A549 (cell line): ENCODE measurements around the gene SCYGR8. TPM values are rescaled to one million over a fixed set of nuclear protein-coding genes. Genes with fewer than 3 reads are reported as not detected.

Experiments
- ATAC-seq, 2 experiments: fragments of 200-7000 bp in 1 of 2; fragments of >200 bp in 1 of 2; cut with Nextera tagmentation in 1 of 2; cut with Tn5 transposase in 1 of 2; 3 replicates each; pipeline versions ENCODE4 v1.8.0 to v1.9.1; 2018 to 2020; ENCODE audit warnings: mild to moderate bottlenecking in 1 of 2, moderate library complexity in 1 of 2
- CTCF ChIA-PET: fragments of 300-600 bp; sonication (Branson Sonifier 250); formaldehyde crosslinking; extraction: SDS; loops from one replicate; lab custom pipeline; 2021; ENCODE audit warnings: antibody characterized with exemption, inconsistent platforms; lab: Yijun Ruan, JAX
- POLR2A ChIA-PET: fragments of 350-600 bp; formaldehyde crosslinking; extraction: SDS; loops from one replicate; lab custom pipeline; 2021; ENCODE audit warnings: antibody characterized with exemption, inconsistent platforms; lab: Yijun Ruan, JAX
- DNase-seq, 2 experiments: peaks; one replicate each; pipeline versions ENCODE4 v3.0.0 to v3.0.0-alpha.2; 2011 to 2016; ENCODE audit warnings: low read depth in 1 of 2, low spot score in 1 of 2
- FAIRE-seq: peaks from 2 replicates; lab custom pipeline; 2011; peaks lifted over from hg19 to GRCh38; lab: Jason Lieb, UNC
- H3K27ac ChIP-seq, 2 experiments: fragments of >200 bp; sonication (Bioruptor Twin); formaldehyde crosslinking; 3 replicates each; pipeline ENCODE4 v1.5.1; 2016 to 2017
- H3K4me1 ChIP-seq: fragments of >200 bp; sonication (Bioruptor Twin); formaldehyde crosslinking; 3 replicates; pipeline ENCODE4 v1.6.1; 2016
- H3K4me2 ChIP-seq: fragments of >200 bp; sonication (Bioruptor Twin); formaldehyde crosslinking; 3 replicates; pipeline ENCODE4 v1.6.1; 2016
- H3K4me3 ChIP-seq: fragments of >200 bp; sonication (Bioruptor Twin); formaldehyde crosslinking; 3 replicates; pipeline ENCODE4 v1.5.1; 2016
- H3K9me3 ChIP-seq: fragments of >200 bp; sonication (Bioruptor Twin); formaldehyde crosslinking; 3 replicates; pipeline ENCODE4 v1.6.1; 2016
- ATOH8 ChIP-seq: fragments of 250-450 bp; sonication (Bioruptor Pico); IDR thresholded peaks from 2 replicates; pipeline ENCODE4 v1.5.0; 2020; ENCODE audit warnings: low read depth, mild to moderate bottlenecking, moderate library complexity
- CBX2 ChIP-seq: fragments of 200-600 bp; sonication (generic); IDR thresholded peaks from 2 replicates; pipeline ENCODE4 v1.6.1; 2016; ENCODE audit warnings: low read depth, mild to moderate bottlenecking, borderline replicate concordance
- CHD4 ChIP-seq: fragments of 200-600 bp; sonication (generic); IDR thresholded peaks from 2 replicates; pipeline ENCODE4 v1.6.1; 2016; ENCODE audit warnings: antibody characterized with exemption, mild to moderate bottlenecking, borderline replicate concordance
- CTCF ChIP-seq: fragments of >200 bp; sonication (Bioruptor Twin); formaldehyde crosslinking; IDR thresholded peaks from 3 replicates; pipeline ENCODE4 v1.5.1; 2016
- EHF ChIP-seq: fragments of 250-450 bp; sonication (Bioruptor Pico); IDR thresholded peaks from 2 replicates; pipeline ENCODE4 v1.5.0; 2020; ENCODE audit warnings: mild to moderate bottlenecking
- ESRRA ChIP-seq: fragments of 150-350 bp; IDR thresholded peaks from 2 replicates; pipeline ENCODE4 v1.6.1; 2014; ENCODE audit warnings: mild to moderate bottlenecking, low read length, borderline replicate concordance
- FOSB ChIP-seq: fragments of 250-450 bp; sonication (Bioruptor Pico); IDR thresholded peaks from 2 replicates; pipeline ENCODE4 v1.5.0; 2020; ENCODE audit warnings: mild to moderate bottlenecking, moderate library complexity
- FOXS1 ChIP-seq: fragments of 250-450 bp; sonication (Bioruptor Pico); IDR thresholded peaks from 2 replicates; pipeline ENCODE4 v1.5.0; 2020; ENCODE audit warnings: mild to moderate bottlenecking, moderate library complexity
- HMGXB4 ChIP-seq: fragments of 250-450 bp; sonication (Bioruptor Pico); IDR thresholded peaks from 2 replicates; pipeline ENCODE4 v1.5.0; 2021; ENCODE audit warnings: mild to moderate bottlenecking, moderate library complexity, borderline replicate concordance
- JUN ChIP-seq, 2 experiments: fragments of >200 bp; sonication (Bioruptor Twin); formaldehyde crosslinking; IDR thresholded peaks; 2 replicates in 1 of 2; 3 replicates in 1 of 2; pipeline ENCODE4 v1.6.1; 2016 to 2017
- MAFK ChIP-seq: fragments of 450-650 bp; IDR thresholded peaks from 2 replicates; pipeline ENCODE4 v1.6.1; 2014; ENCODE audit not compliant: partially characterized antibody
- MYC ChIP-seq: IDR thresholded peaks from 2 replicates; pipeline ENCODE4 v1.6.1; 2012; ENCODE audit warnings: mild to moderate bottlenecking, inconsistent platforms, low read length, improper control_type of control experiment, borderline replicate concordance
- NFE2L2 ChIP-seq: fragments of 150-350 bp; conservative IDR thresholded peaks from 2 replicates; pipeline ENCODE4 v1.6.1; 2014; ENCODE audit warnings: low read length
- PHF8 ChIP-seq: fragments of 200-600 bp; sonication (generic); IDR thresholded peaks from 2 replicates; pipeline ENCODE4 v1.6.1; 2016; ENCODE audit warnings: low read depth, mild to moderate bottlenecking, antibody characterized with exemption, moderate library complexity, borderline replicate concordance
- TFCP2L1 ChIP-seq: fragments of 250-450 bp; sonication (Bioruptor Pico); IDR thresholded peaks from 2 replicates; pipeline ENCODE4 v1.5.0; 2021; ENCODE audit warnings: mild to moderate bottlenecking
- ZNF302 ChIP-seq: fragments of 250-450 bp; sonication (Bioruptor Pico); IDR thresholded peaks from 2 replicates; pipeline ENCODE4 v1.9.0; 2021; ENCODE audit warnings: inconsistent platforms, mild to moderate bottlenecking, moderate library complexity
- WGBS: methylation state at CpG from one replicate; pipeline ENCODE4 v1.1.6; 2017; ENCODE audit errors: missing lambda C conversion rate; 5-methylcytosine and 5-hydroxymethylcytosine counted together
- polyA plus RNA-seq, 4 experiments: library from polyadenylated mRNA; depleted of rRNA in 3 of 4; stranded (reverse); fragments of >200 nt; fragmentation: RNase III in 1 of 4; extraction: RNeasy Plus Mini Kit Qiagen cat#74134 plus additional on column Dnase treatment in 1 of 4; gene quantifications; 2 replicates in 3 of 4; 3 replicates in 1 of 4; pipeline ENCODE4 v1.2.3, GENCODE V29; 2011 to 2017
- TF ChIP-seq, protein P1 (sequence below): fragments of 200-600 bp; sonication (generic); IDR thresholded peaks from 2 replicates; pipeline ENCODE4 v1.6.1; 2016; ENCODE audit warnings: antibody characterized with exemption, mild to moderate bottlenecking, moderate library complexity

The SCYGR8 gene
- polyA plus RNA-seq, 2 of the 4 experiments (the other 2 are of a cell fraction), result not detected

GRCh38 chr2:227724394-227725039, 21.2 kb upstream of the SCYGR8 start, which contains the start of gene SCYGR6:
TSS of gene SCYGR6 (minus strand) at chr2:227724757. CDS start at chr2:227724757, 0 bp downstream.
- ChIA-PET CTCF (no interaction called here), POLR2A (no interaction called here)
- Histone ChIP-seq H3K9me3 (no peaks in the 10 kb centered on the region), H3K4me2 (no peak within 1 kb of the TSS), H3K27ac (no peak within 1 kb of the TSS)
- 88% methylated on average over 7 of the region's 15 CpGs for WGBS
- DNase-seq (no peak), FAIRE-seq (no peak)
- TF ChIP-seq, protein P1, sequence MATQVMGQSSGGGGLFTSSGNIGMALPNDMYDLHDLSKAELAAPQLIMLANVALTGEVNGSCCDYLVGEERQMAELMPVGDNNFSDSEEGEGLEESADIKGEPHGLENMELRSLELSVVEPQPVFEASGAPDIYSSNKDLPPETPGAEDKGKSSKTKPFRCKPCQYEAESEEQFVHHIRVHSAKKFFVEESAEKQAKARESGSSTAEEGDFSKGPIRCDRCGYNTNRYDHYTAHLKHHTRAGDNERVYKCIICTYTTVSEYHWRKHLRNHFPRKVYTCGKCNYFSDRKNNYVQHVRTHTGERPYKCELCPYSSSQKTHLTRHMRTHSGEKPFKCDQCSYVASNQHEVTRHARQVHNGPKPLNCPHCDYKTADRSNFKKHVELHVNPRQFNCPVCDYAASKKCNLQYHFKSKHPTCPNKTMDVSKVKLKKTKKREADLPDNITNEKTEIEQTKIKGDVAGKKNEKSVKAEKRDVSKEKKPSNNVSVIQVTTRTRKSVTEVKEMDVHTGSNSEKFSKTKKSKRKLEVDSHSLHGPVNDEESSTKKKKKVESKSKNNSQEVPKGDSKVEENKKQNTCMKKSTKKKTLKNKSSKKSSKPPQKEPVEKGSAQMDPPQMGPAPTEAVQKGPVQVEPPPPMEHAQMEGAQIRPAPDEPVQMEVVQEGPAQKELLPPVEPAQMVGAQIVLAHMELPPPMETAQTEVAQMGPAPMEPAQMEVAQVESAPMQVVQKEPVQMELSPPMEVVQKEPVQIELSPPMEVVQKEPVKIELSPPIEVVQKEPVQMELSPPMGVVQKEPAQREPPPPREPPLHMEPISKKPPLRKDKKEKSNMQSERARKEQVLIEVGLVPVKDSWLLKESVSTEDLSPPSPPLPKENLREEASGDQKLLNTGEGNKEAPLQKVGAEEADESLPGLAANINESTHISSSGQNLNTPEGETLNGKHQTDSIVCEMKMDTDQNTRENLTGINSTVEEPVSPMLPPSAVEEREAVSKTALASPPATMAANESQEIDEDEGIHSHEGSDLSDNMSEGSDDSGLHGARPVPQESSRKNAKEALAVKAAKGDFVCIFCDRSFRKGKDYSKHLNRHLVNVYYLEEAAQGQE, result no peak
- TF ChIP-seq CHD4 (no peak), EHF (CRISPR knock-in tag) (no peak), TFCP2L1 (CRISPR knock-in tag) (no peak), HMGXB4 (CRISPR knock-in tag) (no peak), JUN (IDR thresholded peaks at IDR 0.05) (no peak), MYC (no peak), NFE2L2 (no peak), ESRRA (no peak), FOXS1 (CRISPR knock-in tag) (no peak), FOSB (CRISPR knock-in tag) (no peak), CTCF (no peak), ATOH8 (CRISPR knock-in tag) (no peak), ZNF302 (CRISPR knock-in tag) (no peak), MAFK (no peak)
- TF ChIP-seq, all 56 proteins: peak for 0
- Histone ChIP-seq H3K4me1 (peaks cover 10% of the 10 kb centered on the region; the same call in 2 of the 3 replicates), H3K4me3 (no peak within 1 kb of the TSS)
- 0 out of 6 replicates have a peak, but pooled peaks of 1 of the 2 experiments have one; percentile 47 for ATAC-seq

DNA sequence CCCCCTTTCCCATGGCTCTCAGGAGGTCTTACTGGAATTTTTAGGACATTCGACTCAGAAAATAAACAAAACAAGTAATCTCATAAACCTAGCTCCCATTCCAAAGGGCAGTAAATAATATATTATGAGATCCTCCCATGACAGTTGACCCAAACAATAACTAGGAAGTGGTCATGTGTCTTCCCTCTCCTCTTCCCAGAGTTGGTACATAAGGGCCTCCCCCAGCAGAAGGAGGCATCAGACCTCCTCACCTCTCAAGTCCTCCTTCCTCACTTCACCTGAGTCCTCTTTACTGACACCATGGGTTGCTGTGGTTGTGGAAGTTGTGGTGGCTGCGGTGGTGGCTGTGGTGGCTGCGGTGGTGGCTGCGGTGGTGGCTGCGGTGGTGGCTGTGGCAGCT, 17.7 kb upstream of the SCYGR8 start, which contains the start of gene SCYGR7:
SCYGR7 (plus strand) TSS at position 301 of the 400 bp plus-strand sequence; CDS start at position 301, 0 bp downstream.
- no peak for DNase-seq
- no peak for ATAC-seq
- H3K27ac ChIP-seq, result no peak within 1 kb of the TSS
- ChIA-PET CTCF (no interaction called here), POLR2A (no interaction called here)
- H3K9me3 ChIP-seq, result no peaks in the 10 kb centered on the region
- H3K4me3 ChIP-seq, result no peak within 1 kb of the TSS
- peaks cover 3% of the 10 kb centered on the region; the same call in 2 of the 3 replicates for H3K4me1 ChIP-seq
- TF ChIP-seq CBX2 (no peak), PHF8 (no peak)
- FAIRE-seq, result no peak
- 55% methylated on average over 2 of the region's 5 CpGs for WGBS
- no peak within 1 kb of the TSS for H3K4me2 ChIP-seq
